Limb (tissue), 2 donors: ENCODE results near the gene PLEKHJ1.

ENCODE experiments used
- DNase-seq, 2 donors: peaks; one replicate each; pipeline ENCODE4 v3.0.0-alpha.2; 2016; ENCODE audit errors: extremely low spot score in 2 of 2

PLEKHJ1 gene

GRCh38 chr19:2237051-2237868 lies 1.1 kb upstream of the PLEKHJ1 start:
- no peak for DNase-seq

- DNase-seq: no peak
Observed at GRCh38 chr19:2236064-2236313, 140 bp downstream of the PLEKHJ1 start.

GRCh38 chr19:2235381-2236063 lies 607 bp downstream of the PLEKHJ1 start:
- DNase-seq: no peak

DNA sequence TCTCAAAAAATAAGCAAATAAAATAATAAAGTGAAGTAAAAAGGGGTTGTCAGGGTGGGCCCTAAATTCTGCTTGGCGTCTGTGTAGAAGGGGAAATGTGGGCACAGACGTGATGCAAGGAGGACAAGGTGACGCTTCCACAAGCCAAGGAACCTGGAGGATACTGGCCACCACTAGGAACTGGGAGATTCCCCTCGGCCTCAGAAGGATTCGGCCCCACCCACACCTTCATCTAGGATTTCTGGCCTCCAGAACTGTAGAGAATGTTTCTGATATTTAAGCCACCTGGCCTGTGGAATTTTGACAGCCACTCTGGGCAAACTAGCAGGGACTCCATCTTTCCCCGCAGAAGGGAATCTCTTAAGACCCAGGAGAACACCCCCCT lies 1.1 kb downstream of the PLEKHJ1 start:
- DNase-seq: no peak

DNA sequence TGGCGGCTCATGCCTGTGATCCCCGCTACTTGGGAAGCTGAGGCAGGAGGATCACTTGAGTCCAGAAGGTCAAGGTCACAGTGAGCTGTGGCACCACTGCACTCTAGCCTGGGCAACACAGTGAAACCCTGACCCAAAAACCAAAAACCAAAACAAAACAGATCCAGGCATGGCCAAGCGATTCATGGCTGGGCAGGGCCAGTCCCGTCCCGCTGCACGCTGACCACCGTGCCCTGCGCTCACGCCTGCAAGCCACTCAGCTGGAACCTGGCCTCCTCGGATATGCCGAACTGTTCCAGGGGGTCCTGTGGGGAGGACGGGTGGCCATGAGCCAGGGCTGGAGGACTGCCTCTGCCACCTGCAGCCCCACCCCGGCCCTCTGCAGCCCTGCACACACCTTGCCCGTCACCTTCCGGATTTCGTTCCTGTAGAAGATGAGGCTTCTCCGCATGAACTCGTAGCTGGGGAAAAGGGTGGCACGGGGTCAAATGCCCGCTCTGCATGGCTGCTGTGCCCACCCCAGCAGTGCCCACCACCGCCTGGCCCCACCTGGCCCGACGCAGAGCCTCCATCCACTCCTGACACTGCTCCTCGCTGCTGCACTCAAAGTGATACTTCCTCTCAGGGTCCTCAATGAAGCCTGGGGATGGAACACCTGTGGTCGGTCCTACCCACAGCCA lies 2.4 kb downstream of the PLEKHJ1 start:
- DNase-seq: no peak

GRCh38 chr19:2232286-2233151 lies 3.6 kb downstream of the PLEKHJ1 start:
- no peak for DNase-seq

DNA sequence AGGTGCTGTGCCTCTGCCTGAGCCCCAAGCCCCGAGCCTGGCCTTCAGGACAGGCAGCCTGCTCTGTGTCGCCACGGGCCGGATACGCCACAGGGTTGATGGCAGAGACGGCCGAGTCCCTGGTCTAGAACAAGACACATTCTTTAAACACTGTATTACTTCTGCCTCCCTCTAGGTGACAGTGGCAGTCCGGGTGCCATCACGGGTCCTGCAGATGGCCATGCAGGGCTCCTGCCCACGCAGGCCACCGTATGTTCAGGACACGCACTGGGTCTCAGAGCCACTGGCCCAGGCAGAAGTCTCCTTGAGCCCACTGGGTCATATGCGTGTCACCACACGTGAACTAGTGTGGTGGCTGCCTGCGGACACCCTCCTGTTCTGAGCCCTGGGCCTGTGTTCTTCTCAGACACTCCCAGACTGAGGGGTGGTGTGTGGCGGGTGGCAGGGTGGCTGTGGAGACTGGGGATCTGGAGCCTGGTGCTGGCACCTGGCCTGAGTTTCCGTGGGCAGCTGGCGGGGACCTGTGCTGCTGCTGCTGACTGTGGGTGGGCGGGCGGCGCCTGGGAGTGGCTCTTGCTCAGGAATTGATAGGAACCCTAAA lies 4.4 kb downstream of the PLEKHJ1 start:
- DNase-seq: no peak

- DNase-seq: no peak
Observed at GRCh38 chr19:2230807-2231533, 5.2 kb downstream of the PLEKHJ1 start.

- no peak for DNase-seq
Observed at GRCh38 chr19:2230033-2230531, 6.0 kb downstream of the PLEKHJ1 start.

GRCh38 chr19:2229103-2230032 lies 6.8 kb downstream of the PLEKHJ1 start:
- no peak for DNase-seq

DNA sequence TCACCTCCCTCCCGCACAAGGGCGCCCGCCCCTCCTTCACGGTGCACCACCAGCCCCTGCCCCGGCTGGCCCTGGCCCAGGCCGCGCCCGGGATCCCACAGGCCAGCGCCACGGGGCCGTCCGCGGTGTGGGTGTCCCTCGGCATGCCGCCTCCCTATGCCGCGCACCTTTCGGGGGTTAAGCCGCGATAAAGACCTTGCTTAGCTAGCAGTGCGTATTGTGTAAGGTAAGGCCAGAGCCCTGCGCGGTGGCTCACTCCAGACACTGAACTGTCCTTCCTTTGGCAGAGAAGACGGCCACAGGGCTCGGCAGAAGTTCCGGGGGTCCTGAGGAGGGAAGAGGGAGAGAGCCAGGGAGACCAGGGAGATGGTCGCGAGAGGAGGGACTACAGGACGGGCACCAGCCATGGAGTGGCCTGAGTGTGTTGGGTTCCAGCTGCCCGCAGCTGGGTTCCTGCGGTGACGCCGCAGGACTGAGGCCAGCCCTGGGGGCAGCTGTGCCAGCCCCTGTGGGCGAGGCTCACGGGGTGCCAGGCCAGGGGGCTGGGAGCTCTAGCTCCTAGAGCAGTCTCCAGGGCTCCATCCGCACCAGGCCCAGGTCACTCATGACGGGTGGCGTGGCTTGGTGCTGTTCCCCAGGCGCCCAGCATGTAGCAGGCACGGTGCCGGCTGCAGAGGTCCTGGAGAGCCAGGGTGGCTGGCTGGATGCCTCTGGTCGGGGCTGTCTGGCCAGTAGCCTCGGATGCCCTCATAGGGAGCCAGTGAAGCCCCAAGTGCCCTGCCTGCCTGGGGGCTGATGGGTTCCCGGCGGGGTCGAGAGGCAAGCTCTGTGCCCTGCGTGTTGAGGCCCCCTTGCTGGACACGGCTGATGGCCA lies 7.7 kb downstream of the PLEKHJ1 start:
- DNase-seq: no peak

- DNase-seq: no peak
Observed at GRCh38 chr19:2227415-2228156, 8.5 kb downstream of the PLEKHJ1 start.

DNA sequence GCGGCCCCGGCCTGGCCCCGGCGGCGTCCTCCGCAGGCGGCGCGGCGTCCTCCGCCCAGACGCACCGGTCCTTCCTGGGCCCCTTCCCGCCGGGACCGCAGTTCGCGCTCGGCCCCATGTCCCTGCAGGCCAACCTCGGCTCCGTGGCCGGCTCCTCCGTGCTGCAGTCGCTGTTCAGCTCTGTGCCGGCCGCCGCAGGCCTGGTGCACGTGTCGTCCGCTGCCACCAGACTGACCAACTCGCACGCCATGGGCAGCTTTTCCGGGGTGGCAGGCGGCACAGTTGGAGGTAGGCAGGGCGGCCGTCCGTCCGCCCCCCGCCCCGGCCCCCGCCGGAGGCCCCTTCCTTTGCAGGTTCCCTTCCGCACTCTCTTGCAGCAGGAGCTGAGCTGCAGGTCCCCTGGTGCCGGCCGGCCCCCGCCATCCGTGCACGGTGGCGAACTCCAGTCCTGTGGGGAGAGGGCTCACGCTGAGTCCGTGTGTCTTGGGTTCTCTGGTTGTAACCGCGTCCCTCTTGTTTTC lies 9.2 kb downstream of the PLEKHJ1 start:
- DNase-seq: no peak

DNA sequence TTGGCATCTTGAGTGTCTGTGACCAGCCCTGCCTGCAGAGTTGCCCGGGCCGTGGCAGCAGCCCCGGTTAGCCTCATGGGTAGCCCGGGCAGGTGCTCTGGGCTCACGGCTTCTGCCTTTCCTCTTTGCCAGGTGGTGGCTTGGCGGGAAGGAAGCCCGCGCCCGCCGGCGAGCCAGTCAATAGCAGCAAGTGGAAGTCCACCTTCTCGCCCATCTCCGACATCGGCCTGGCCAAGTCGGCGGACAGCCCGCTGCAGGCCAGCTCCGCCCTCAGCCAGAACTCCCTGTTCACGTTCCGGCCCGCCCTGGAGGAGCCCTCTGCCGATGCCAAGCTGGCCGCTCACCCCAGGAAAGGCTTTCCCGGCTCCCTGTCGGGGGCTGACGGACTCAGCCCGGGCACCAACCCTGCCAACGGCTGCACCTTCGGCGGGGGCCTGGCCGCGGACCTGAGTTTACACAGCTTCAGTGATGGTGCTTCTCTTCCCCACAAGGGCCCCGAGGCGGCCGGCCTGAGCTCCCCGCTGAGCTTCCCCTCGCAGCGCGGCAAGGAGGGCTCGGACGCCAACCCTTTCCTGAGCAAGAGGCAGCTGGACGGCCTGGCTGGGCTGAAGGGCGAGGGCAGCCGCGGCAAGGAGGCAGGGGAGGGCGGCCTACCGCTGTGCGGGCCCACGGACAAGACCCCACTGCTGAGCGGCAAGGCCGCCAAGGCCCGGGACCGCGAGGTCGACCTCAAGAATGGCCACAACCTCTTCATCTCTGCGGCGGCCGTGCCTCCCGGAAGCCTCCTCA lies 9.9 kb downstream of the PLEKHJ1 start:
- DNase-seq: no peak

- no peak for DNase-seq
Observed at GRCh38 chr19:2225415-2226050, 10.6 kb downstream of the PLEKHJ1 start.

GRCh38 chr19:2224754-2225349 lies 11.3 kb downstream of the PLEKHJ1 start:
- DNase-seq: no peak
